GM21737 (cell line): ENCODE measurements around the gene NMRAL1.

Source experiments
- ATAC-seq: cut with Tn5 transposase; IDR thresholded peaks from one replicate; pipeline ENCODE4 v1.9.1; 2021; ENCODE audit warnings: mild to moderate bottlenecking, moderate library complexity; ENCODE audit not compliant: unreplicated experiment

The NMRAL1 gene

DNA sequence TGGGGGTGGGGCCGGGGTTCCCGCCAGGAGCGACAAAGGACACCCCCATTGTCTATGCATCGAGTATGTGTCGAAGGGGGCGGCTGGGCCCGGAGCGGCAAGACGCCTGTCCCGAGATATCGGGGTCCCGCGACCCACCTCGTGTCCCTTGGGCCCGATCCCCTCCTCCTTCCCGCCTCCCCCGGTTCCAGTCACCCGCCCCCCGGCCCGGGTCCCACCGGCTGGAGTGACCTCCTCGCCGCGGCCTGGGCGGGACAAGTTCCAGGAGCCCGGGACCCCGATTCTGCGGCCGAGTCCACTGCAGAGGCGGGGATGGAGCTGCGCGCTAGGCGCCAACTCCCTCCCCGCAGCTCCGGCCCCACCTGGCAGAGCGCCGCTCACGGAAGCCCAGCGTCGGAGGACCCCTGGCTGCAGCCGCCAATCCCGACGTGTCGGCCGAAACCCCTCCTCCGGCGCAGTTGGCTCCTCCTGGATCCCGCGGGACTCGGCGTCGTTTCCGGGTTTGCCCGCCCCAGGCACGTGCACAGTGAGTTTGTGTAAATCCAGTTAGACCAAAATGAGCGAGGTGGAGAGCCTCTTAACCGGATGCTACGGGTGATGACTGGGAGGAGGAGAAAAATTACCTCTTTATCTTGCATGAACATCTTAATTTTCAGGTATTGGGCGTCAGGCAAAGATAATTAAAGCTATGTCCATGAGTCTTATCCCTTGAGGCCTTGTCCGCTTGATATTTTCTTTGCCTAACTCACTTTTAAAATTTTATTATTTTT is at the start of gene NMRAL1:
TSS of gene NMRAL1 (minus strand) at position 434 of the 770 bp plus-strand sequence. CDS start 493 bp downstream, outside the sequence.
- ATAC-seq: peak; percentile 51

DNA sequence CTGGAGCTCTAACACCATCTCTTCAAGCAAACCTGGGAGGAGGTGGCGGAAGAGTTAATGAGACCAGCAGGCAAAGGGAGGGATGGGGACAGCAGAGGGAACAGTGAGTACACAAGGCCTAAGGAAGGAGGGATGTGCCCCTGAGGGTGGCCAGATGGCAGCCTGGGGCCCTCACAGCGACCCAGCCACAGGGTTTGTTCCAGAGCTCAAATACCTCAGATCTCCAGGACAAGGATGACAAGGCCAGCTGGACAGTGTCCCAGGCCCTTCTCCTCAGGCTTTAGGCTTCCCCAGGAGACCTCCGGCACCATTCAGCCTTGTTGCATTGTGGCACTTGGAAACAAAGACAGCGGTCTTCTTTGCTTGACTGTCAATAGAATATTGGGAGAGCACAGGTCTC is 49.3 kb upstream of the NMRAL1 start:
- ATAC-seq: no peak

DNA sequence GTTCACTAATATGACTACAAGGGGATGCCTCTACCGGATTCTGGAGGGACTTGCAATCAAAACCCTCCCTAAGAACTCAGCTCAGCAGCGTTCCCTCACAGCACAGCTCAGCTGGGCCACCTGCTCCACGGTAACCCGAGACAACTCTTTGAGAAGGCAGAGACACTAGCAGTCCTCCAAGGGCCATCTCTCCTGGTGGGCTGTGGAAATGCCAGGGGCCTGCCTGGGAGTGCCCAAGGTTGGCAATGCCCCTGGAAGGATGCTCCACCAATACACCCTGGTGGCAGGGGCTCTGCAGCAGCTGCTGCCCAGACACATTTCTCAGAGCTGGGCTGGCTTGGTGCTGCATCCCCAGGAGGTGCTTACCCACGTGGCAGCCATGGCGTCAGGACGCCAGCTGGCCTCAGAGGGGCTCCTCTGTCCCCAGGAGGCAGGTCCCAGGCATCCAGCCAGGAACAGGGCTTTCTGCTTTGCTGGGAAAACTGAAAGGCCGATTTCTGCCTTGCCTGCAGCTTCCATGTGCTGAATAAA is 47.7 kb upstream of the NMRAL1 start:
- no peak for ATAC-seq

DNA sequence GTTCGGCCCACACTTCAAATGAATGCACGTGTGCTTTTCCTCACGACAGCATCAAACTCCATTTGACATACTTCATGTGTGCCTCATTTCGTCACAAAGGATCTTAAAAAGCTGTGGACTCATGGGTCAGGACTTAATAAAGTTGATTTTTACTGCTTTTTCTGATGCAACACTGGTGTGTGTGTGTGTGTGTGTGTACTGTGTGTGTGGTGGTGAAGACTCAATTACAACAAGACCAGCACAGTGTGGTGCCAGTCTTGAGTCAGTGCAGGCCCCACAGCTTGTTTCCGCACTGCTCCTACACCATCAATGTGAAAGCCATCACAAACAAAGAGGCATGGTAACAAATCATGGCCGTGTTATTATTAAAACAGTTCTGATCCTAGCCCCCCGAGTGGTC is 46.5 kb upstream of the NMRAL1 start:
- ATAC-seq: no peak

DNA sequence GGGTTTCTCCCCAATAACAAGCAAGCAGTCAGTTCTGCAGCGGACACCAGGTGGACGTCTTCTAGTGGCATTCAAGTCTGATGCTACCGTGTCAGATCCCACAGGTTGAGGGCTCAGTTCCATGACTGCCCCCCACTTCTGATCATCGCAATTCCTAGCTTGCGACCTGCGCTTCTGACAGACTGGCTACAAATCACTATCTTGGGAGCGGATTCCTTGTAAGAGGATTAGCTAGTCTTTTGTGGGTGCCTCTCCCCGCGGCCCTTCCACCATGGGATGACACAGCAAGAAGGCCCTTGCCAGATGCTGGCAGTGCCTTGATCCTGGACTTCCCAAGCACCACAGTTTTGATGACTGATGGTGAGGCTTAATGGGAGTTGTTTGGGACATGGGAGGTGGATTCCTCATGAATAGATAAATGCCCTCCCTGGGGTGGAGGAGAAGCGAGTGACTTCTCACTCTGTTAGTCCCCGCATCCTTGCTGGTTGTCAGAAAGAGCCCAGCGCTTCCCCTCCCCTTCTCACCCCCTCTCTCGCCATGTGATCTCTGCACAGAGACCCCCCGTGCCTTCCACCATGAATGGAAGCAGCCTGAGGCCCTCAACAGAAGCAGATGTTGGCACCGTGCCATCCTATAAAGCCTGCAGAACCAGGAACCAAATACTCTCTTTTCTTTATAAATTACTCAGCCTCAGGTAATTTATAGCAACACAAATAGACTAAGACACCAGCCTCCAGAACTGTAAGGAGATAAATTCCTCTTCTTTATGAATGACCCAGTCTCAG is 45.0 kb upstream of the NMRAL1 start:
- no peak for ATAC-seq

DNA sequence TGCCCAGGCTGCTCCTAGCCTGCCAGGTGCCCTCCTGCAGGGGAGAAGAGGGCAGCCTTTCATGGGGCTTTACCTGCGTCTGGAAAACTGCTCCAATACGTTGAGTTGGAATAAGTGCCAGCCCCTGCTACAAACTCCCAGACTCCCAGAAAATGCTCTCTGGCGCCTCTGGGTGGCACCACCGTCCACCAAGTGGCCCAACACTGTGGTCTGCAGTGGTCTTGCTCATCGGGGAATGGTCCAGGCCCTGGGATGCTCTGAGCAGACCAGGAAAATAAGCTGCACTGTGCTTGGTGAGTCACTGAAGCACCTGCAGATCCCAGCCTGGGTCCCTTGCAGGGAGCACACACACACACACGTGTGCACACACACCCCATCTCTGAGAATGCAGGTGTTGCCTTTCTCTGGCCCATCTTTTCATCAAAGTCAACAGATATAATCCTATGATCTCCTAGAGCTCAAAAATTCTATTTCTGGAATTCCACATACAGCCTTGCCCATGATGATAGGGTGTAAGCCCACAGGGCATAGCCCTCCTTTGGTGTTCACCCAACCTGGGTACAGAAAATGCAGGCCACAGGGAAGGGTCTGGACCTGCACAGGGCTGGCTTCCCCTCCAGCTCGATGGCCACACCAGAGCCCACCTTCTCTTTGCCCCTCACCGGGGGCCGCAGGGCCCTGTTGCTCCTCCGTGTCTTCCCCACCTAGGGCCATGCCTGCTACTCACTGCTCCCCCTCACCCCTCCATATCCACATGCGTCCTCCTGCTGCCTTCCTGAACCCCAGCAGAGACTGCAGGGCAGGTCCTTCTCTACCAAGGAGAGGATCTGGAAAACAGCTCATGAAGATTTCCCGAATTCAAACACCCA is 43.6 kb upstream of the NMRAL1 start:
- ATAC-seq: no peak

DNA sequence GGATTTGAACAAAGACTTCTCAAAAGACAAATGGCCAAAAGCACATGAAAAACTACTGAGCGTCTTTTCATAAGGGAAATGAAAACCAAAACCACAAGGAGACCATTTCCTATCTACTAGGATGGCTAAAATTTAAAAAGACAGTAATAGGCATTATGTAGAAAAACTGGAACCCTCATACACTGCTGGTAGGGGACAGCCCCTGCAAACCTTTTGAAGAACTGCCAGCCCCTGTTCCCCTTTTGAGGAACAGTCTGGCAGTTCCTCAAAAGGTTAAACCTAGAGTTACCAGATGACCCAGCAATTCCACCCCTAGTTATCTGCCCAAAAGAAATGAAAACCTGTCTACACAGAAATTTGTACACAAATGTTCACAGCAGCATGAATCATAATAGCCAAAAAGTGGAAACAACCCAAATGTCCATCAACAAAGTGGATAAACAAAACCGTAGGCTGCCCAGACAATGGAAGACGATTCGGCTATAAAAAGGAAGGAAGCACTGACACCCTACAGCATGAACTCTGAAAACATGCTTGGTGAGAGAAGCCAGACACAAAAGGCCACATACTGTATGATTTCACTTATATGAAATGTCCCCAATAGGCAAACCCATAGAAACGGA is 41.3 kb upstream of the NMRAL1 start:
- no peak for ATAC-seq

- no peak for ATAC-seq
Observed at GRCh38 chr16:4514606-4515005, 40.2 kb upstream of the NMRAL1 start.

DNA sequence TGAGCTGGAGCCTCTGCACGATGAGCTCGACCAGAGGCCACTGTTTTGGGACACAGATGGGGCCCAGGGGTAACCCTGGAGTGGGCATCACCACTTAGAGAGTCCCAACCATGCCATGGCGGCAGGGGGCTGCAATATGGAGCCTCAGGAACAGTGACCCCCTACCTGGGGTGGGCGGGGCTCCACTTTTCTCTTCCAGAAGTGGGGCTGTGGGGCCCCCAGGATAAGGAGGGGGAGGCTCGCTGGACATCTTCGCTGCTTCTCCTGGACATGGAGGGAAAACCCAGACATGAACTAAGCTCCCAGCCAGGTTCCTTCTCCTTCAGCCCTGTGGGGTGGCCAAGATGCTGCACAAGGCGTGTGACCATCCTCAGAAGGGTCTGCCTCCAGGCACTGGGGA is 39.5 kb upstream of the NMRAL1 start:
- no peak for ATAC-seq

DNA sequence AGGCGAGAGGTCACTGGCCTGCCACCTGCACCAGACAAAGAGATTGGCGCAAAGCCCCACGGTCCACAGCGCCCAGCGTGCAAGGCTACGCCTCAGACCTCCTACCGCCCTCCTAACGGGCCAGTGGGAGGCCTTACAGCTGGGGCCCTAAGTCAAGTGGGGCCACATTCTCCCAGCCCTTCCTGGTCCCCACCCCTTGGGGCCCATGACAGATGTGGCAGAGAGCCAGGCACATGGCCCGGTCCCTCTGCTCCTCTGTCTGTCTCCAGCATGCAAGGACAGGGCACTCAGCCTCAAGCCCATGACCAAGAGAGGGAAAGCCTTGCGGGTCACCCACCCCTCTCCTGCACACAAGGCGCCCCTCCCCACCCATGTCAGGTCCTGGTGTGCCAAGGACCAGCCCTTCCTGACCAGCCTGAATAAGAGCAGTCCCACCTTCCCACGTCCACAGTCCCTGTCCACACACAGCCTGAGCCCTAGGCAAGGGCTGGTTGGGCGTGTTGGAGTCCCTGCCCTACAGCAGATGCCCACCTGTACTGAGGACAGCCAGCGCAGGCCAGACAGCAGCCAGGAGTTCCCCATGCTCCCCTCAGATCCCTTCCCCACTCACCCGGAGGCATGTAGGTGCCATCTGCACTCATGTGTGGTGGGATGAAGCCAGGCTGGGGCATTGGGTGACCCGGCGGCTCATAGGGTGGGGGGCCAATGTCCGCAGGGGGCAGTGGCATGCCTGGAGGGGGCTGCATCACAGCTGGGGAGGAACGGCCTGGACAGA is 38.8 kb upstream of the NMRAL1 start:
- no peak for ATAC-seq

- no peak for ATAC-seq
Observed at GRCh38 chr16:4512473-4512872, 38.0 kb upstream of the NMRAL1 start.

GRCh38 chr16:4511441-4512082 is 37.1 kb upstream of the NMRAL1 start:
- ATAC-seq: no peak

DNA sequence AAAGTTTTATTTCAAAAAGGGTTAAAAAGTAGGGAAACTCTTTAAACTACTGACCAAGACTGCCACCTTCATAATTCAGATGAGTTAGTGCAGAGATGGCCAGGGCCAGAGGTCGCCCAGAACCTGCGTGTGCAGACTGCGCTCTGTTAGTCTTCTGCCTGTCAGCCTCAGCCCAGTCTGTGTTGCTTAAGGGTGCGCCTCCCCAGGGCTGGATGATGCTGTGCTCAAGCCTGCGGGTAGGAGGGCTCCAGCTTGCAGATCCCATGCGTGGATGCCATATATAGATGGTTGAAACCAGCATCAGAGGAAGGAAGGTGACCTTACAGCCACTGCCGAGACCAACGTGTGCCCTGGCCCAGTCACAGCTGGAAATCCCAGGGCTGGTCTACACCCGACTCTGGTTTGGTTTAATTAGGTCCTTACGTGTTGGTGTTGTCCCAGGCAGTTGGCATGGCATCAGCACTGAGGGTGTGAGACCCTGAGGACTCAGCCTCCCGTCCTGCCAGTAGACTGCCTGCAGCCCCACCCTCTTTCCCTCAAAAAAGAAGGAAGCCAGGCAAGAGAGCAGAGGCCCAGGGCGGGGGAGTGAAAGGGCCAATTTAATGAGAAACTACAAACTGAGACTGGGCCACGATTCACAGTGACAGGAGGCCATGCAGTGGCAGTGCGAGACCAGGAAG is 36.5 kb upstream of the NMRAL1 start:
- ATAC-seq: no peak

GRCh38 chr16:4510131-4510530 is 35.7 kb upstream of the NMRAL1 start:
- no peak for ATAC-seq

DNA sequence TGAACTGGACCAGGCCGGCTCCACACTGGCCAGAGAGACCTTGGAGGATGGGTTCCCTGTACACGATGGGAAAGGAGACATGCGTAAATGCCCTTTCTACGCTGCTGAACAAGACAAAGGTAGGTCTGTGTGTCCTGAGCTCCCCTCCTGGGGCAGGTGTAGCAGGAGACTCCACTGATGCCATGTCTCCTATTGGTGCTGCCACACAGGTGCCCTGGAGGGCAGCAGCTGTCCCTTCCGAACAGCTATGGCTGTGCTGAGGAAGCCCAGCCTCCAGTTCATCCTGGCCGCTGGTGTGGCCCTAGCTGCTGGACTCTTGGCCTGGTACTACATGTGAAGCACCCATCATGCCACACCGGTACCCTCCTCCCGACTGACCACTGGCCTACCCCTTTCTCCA is 35.0 kb upstream of the NMRAL1 start:
- no peak for ATAC-seq

- no peak for ATAC-seq
Observed at GRCh38 chr16:4508806-4509205, 34.4 kb upstream of the NMRAL1 start.

DNA sequence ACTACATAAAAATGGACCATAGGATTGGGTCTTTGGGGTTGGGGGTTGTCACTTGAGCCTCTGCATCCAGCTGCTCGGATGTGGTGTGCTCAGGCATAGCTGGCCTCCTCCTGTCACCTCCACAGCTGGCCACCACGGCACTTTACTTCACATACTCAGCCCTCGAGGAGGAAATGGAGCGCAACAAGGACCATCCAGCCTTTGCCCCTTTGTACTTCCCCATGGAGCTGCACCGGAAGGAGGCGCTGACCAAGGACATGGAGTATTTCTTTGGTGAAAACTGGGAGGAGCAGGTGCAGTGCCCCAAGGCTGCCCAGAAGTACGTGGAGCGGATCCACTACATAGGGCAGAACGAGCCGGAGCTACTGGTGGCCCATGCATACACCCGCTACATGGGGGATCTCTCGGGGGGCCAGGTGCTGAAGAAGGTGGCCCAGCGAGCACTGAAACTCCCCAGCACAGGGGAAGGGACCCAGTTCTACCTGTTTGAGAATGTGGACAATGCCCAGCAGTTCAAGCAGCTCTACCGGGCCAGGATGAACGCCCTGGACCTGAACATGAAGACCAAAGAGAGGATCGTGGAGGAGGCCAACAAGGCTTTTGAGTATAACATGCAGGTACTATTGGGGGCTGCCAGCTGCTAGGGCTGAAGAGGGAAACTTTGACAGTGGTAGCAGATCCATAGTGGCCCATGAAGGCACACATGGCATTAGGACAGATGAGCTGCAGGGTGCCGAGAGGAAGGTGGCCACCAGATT is 33.3 kb upstream of the NMRAL1 start:
- ATAC-seq: no peak

GRCh38 chr16:4506450-4506849 is 32.0 kb upstream of the NMRAL1 start:
- no peak for ATAC-seq
